EL (cell line): ENCODE measurements around the gene C19orf81.

ENCODE experiments used
- DNase-seq: peaks from one replicate; pipeline ENCODE4 v3.0.0-alpha.2; 2016

Gene C19orf81

DNA sequence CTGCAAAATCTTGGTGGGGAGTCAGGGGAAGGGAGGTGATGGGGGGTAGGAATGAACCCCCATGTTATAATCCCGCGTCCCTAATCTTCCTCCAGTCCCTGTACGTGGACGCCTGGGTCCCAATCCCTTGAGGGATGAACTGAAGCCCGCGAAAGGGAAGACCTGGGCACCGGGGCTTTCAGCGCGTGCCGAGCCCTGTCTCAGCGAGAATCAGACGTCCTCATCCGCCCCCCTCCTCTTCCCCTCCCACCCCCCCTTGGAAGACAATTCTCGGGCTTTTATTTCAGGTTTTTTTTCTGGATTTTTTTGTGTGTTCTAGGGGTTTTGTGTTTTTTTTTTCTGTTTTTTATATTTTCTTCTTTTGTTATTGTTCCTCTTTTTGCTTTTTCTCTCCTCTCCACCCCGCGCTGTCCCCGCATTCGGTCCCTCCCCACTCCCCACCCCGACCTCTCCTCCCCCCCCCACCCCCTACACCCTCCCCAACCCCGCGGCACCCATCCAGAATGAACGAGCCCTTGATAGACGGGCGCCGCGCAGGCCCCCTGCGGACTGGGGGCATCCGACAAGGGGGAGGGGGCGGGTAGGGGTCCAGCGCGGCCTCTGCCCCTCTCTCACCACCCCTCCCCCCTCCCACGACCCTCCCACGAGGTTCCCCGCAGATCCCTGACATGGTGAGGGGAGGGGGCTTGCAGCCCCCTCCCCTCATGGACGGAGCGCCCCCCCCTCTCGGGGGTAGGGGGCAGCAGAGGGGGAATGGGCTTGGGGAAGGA lies 10.3 kb downstream of the C19orf81 start:
- DNase-seq: no peak

DNA sequence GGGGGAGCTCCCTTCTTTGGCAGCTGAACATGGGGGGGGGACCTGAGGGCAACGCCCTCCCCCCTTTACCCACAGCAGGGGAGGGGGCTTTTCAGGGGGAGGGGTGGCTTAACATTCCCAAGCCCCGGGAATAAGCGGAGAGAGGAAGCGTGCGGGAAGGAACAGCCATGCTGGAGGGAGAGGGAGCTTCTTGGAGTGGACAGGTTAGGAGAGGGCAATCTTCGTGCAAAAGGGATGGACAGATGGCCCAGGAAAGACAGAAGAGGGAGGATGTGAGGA lies 10.8 kb downstream of the C19orf81 start:
- no peak for DNase-seq

DNA sequence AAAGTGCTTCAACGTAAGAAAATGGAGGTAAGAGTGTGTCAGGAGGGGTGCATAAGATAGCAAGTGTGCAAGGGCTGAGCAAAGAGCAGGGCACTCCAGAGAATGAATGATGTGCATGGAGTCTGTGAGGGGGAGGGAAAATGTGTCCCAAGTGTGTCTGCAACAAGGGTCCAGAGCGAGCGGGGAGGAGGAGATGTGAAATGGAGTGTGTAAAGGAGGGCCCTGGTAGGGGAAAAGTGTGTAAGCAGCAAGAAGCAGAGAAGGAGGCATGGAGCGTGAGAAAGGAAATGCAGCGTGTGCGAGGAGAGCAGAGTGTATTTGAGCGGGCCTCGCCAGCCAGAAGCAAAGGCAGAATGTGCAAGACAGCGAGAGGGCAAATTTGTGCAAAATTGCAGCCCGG lies 11.8 kb downstream of the C19orf81 start:
- no peak for DNase-seq

DNA sequence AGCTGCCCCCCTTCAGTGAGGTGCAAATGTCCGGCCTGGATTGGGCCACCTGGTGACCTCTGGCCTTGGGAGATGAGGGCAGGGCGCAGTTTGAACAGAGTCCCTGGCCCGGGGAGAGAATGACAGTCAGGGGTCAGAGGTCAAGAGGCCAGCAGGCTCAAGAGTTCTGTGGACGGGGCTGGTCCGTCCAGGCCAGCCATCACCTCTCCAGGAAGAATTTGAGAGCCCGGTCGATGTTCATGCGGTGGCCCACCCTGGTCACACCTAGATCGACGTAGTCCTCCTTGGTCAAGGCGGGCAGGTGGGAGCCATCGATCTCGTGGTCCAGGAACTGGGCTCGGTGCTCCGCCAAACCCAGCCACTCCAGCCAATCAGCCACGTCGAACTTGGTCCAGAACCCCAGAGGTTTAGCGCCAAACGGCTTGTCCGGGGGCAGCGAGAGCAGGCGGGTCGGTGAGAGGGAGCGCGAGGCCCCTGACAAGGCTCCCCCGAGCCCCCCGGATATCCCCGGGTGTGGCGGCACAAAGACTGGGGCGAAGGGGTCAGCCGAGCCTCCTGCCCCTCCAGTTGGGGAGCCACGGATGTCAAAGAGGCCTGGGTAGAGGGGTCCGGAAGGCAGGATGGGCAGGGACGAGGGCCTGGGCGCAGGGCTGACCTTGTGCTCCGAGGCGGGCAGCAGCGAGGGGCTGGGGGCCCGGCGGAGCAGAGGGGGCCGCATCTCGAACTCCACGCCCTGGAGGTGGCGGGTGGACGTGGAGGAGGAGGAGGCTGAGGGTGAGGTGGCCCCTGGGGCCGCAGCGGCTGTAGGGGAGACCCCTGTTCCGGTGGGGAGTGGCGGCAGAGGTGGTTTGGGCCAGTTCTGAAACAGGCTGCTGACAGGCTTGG lies 12.8 kb downstream of the C19orf81 start:
- no peak for DNase-seq

DNA sequence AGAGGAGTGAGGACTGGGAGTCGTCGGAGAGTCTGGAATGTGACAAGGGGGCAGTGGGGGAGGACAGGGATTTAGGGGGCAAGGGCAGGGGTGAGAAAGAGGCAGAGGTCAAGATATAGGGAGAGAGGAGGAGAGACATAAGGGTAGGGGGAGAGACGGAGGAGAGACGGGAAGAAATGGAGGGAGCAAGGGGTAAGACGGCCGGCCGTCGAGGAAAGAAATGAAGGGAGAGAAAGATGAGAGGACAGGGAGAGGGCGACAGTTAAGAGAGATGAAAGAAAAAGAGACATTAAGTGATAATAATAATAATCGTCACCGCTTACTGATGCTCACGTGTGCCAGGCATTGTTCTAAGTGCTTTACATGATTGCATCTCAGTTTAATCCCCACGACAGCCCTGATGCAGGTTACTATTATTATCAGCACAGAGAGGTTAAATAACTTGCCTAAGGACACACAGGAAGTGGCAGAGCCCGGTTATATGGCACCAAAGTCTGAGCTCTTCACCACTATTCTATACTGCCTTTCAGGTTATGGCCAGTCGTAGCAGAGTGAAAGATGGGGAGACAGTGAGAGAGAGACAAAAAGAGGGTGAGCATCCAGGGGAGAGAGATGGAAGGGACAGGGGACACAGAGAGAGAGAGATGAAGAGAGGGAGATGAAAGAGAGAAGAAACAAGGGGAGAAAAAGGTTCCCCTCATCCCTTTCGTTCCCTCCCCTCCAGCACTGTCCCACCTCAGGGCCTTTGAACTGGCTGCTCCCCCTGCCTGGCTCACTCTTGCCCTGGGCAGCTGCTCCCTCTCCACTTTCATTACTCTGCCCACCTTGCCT lies 13.6 kb downstream of the C19orf81 start:
- DNase-seq: no peak

DNA sequence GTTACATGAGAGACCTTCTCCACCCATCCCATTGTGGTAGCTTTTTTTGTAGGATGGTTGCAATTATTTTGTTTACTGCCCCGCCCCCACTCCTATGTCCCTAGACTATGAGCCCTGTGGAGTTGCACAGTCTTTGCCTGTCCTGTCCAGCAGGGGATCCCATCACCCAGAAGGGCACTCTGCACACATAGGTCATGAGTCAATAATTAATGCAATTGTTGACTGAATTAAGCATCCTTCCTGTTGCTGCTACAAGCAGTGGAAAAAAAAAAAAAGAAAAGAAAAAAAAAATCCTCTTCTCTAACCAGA lies 14.2 kb downstream of the C19orf81 start:
- DNase-seq: no peak

DNA sequence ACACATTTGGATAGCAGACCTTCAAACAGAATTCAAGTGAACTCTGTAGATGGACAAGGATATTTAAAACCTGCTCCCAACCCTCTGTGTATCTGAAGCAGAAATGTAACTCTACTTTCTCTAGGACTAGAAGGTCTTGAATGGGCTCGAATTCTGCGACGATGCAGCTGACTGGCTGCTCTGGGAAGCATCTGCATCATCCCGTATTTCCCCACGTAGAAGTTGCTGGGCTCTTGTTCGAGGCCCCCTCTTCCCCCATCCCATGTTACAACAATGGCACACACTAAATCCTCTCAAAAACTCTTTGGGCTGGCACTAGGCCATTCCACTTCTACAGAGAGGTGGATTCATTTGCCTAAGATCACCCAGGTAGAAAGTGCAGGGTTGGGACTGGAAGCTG lies 15.0 kb downstream of the C19orf81 start:
- no peak for DNase-seq

DNA sequence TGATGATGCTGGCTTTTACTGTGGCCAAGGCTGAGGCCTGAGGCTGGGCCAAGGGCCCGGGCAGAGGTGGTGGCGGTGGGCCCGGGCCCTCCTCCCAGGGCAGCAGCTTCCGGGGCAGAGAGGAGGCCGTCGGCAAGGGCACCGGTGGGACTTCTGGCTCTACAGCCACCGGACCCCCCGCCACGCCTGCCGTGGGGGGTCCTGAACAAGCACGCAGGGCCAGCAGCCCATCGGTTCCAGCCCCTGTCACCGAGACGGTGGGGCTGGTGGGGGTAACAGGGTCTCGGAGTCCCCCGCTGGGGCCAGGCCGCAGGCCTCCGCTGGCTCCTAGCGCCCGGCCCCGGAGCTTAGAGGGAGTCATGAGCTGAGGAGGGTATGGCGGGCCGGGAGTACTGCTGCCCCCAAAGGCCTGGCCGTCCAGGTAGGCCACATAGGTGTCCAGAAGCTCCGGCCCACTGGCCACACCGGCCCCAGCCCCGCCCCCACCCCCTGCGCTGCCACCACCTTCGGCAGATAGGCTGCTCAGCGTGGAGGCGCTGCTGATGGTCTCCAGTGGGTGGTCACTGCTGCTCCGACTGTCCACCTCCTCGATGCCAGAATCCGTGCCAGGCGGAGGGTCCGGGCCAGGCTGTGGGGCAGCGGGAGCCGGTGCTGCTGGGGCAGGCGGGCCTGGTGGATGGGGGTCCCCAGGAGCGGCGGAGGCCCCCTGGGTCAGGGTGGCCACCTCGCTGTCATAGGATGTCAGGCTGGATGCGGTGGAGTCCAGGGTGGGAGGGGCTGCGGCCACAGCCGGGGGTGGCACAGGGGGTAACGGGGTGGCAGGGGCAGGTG lies 17.3 kb downstream of the C19orf81 start:
- no peak for DNase-seq

DNA sequence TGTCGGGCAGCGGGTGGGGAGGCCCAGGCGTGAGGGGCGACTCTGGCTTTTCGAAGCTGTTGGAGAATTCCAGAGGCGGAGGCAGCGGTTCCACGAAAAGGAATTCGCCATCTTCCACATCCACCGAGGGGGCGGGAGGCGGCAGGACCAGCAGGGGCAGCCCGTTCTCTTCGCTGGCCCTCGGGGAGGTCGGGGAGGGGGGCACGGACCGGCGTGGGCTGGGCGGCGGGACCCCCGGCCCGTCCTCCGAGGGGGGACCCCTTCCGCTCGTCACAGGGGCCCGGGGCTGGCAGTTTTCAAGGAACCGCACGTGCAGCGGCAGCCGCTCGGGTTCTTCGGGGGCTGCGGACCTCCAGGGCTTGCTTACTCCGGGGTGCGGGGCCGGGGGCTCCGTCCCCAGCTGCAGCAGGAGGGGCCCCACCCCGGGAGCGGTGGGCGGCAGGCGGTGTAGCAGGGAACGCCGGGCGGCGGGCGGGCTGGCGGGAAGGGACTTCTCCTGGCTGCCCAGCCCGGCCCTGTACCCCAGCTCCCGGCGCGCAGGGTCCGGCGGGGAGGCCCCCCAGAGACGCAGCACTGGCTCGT lies 18.0 kb downstream of the C19orf81 start:
- DNase-seq: no peak

DNA sequence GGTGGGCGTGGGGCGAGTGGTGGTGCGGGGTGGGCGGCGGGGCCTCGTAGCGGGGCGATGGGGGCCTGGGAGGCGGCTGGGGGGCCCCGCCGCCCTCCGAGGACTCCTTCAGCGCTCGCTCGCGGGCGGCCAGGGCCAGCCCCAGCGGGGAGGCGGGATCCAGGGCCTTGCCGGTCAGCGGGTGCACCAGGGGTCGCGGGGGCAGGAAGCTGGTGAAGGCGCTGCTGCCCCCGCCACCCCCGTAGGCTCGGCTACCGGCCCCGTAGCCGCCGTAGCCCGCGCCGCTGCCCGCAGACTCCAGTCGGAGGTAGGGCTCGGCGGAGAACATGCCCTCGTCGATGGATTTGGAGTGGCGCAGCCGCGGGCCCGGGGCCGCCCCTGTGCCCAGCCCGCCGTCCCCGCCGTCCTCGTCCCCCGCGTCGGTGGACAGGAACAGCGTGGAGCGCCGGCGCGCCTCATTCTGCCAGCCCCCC lies 18.6 kb downstream of the C19orf81 start:
- no peak for DNase-seq

DNA sequence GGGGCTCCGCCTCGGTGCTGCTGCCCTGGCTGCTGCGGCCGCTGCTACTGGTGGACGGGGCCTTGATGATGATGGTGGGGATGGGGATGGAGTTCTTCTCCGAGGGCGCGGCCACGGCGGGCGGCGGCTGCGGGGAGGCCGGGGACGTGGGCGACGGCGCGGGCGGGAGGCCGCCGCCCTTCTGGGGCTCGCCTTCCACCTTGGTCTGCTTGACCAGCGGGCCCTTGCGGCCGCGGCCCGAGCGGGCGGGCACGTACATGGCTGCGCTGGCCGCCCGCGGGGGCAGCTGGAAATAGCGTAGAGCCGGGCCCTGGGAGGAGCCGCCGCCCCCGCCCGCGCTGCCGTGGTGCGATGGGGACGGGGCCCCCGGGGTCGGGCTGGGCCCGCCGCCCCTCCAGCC lies 19.2 kb downstream of the C19orf81 start:
- no peak for DNase-seq

DNA sequence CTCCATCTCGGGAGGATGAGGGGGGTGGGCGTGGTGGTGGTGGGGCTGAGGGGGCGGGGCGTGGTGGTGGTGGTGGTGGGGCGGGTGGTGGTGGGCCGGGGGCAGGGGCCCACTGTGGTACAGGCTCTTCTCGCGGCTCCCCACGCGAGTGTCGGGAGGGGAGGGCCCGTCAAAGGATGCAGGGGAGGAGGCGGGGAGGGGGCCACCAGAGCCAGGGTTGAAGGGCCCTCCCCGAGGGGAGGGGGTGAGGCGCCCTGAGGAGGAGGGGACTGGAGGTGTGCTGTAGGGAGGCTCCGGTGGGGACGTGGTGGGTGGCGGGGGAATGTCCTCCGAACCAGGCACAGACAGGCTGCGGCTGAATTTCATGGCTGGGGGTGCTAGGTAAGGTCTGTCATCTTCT lies 19.6 kb downstream of the C19orf81 start:
- DNase-seq: no peak

DNA sequence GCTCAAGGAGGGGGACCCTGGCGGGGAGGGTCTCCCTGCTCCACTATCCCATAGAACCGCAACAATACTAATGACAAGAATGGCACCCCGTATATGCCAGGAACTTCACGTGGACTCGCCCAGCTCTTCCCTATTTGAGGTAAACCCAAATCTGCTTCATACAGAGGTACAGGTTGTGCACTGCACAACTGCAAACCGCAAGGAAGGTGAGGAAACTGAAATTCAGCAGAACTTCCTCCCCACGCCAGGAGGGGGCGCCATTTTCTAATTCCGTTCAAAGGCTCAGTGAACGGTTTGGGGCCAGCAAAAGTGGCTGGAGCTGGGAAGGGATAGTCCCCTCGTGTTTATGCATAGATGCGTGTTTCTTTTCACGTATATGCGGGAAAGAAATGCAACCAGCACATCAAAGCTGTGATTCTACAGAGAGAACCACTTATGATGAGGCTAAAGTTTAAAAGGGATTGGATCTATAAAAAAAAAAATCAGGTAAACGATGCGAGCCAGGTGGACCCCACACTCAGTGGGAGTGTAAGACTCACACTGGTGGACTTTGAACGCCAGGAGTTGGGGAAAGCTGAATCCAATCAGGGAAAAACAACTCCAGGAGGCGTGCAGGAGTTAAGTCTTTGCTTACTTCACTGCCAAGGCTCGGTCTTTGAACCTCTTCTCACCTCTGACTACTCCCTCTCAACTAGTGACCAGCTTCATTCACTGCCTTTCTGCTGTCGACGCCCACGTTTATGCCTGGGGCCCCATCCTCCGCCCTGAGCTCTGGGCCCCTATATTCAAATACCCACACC lies 20.3 kb downstream of the C19orf81 start:
- peak; percentile 34 for DNase-seq

DNA sequence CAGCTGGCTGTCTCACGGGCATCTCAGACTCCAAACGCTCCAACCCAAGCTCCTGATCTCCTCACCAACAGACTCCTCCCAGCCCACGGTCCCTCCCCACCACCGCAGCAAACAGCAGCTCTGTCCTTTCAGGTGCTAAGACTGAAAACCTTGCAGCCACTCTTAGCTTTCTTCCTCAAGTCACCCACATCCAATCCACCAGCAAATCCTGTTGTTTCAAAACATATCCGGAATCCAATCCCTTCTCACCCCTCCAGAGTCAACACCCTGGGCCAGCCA lies 20.8 kb downstream of the C19orf81 start:
- DNase-seq: no peak

DNA sequence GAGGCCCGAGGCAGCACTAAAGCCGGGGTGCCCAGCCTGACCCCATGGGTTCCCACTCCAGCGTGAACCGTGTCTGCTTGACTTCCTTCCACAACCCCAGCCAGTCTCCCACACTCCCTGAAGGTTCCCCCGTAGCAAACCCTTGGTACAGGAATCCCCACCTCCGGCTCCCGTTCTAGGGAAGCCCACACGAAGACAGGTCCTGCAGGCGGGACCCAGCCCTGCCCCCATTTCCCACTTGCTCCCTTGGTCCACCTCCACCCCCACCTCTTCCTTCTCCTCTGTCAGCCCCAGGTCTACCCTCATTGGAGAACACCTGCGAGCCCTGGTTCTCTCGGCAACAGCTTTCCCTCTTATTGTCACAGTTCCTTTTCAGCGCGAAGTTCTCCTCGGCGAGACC lies 23.9 kb downstream of the C19orf81 start:
- no peak for DNase-seq

DNA sequence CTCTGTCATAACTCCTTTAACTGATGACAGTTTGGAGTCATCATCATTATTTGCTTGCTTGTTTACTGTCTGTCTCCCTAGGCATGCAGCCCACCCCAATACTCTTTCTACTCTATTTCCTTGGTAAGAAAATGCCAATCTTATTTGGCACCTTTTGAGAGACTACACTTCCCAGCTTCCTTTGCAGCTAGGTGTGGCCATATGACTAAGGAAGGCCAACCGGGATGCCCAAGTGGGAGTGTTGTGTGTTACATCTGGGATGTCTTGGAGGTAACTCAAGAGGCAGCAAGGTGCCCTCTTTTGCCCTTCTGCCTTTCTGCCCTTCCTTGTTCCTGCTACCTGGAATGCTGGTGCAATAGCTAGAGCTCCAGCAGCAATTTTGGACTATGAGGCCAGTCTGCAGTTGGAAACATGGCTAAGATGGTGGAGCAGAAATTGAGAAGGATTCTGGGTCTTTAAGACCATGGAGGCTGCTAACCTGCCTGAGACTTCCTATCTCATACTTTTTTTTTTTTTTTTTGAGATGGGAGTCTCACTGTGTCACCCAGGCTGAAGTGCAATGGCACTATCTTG lies 27.5 kb downstream of the C19orf81 start:
- DNase-seq: no peak

DNA sequence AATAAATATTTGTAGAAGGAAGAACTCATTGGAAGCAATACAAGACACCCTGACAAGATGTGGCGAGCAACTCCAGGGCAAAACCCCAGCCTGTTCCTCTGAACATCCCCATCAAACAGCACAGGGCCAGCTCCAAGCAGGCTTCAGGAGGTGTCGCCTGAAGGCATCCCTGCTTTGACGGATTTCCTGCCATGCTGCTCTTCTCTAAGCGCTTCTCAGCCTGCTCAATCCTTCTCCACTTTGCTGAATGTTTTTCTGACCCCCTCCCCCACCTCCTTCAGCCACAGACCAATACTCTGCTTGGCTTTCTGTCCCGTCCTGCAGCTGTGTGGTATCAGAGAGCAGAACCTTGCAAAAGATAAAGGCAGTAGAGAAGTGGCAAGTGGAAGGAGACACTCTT lies 28.4 kb downstream of the C19orf81 start:
- no peak for DNase-seq

DNA sequence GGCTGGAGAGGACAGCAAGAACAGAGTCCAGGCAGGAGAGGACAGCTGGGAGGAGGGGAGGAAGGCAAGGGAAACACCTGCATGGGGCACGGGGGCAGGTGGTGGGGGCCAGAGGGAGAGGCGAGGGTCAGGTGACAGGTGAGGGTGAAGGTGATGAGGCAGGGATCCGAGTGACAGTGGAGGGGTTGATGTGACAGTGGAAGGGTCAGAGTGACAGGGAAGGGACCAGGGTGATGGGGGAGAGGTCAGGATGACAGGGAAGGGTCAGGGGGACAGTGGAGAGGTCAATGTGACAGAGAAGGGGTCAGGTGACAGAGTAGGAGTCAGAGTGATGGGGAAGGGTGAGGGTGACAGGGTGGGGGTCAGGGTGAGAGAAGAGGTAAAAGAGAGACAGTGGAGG lies 29.1 kb downstream of the C19orf81 start:
- no peak for DNase-seq

DNA sequence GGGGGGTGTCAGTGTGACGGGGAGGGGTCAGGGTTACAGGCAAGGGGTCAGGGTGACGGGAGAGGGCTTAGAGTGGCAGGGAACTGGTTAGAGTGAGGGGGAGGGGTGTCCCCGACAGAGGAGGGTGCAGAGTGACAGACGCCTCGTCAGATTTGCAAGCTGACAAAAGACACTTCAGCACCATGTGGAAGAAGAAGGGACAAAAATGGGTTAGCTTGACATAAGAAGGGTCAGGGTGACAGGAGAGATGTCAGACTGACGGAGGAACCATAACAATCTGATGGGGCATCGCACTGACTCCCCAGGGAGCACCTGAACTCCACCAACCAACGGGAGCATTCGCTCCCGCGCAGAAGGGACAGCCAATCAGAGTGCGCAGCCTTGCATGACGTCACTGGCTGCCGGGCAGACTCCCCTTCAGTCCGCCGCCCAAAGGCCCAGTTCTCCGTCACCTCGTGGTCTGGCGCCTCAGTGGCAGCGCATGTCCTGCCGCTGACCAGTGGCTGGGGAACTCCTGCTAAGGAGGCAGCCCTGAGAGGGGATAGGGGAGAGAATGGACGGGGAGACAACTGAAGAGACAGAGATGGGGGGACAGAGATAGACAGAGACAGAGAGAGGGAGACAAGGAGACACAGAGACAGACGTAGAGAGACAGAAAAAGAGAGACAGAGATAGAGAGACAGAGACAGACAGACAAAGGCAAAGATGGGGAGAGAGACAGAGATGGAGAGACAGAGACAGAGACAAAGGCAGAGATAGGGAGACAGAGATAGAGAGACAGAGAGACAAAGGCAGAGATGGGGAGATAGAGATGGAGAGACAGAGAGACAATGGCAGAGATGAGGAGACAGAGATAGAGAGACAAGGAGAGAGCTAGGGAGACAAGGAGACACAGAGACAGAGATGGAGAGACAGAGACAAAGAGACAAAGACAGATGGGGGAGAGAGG lies 30.2 kb downstream of the C19orf81 start:
- DNase-seq: peak; percentile 72
